Subcutaneous abdominal adipose tissue (tissue), 5 donors: Measurements from ENCODE around the gene IQCK.

Source experiments
- H3K27ac ChIP-seq: one replicate; pipeline ENCODE4 v1.7.0; 2013; ENCODE audit warnings: low read depth, mild to moderate bottlenecking, inconsistent platforms, low read length, moderate library complexity
- H3K27me3 ChIP-seq, 5 donors: one replicate each; pipeline ENCODE4 v1.7.0; 2013; ENCODE audit warnings: low read length in 5 of 5, inconsistent platforms in 1 of 5; ENCODE audit not compliant: control insufficient read depth in 5 of 5, insufficient read depth in 4 of 5
- H3K36me3 ChIP-seq, 5 donors: one replicate each; pipeline ENCODE4 v1.7.0; 2013; ENCODE audit warnings: low read length in 5 of 5; ENCODE audit not compliant: control insufficient read depth in 5 of 5, insufficient read depth in 5 of 5
- H3K4me1 ChIP-seq, 5 donors: one replicate each; pipeline ENCODE4 v1.7.0; 2013; ENCODE audit warnings: low read length in 5 of 5, mild to moderate bottlenecking in 3 of 5, moderate library complexity in 1 of 5; ENCODE audit not compliant: control insufficient read depth in 5 of 5, insufficient read depth in 5 of 5
- H3K4me3 ChIP-seq, 5 donors: one replicate each; pipeline ENCODE4 v1.7.0; 2013; ENCODE audit warnings: low read length in 5 of 5, low read depth in 1 of 5
- H3K9ac ChIP-seq, 5 donors: one replicate each; pipeline ENCODE4 v1.7.0; 2013; ENCODE audit warnings: low read length in 5 of 5, mild to moderate bottlenecking in 4 of 5, moderate library complexity in 3 of 5
- H3K9me3 ChIP-seq, 5 donors: one replicate each; pipeline ENCODE4 v1.7.0; 2013; ENCODE audit warnings: low read length in 5 of 5; ENCODE audit not compliant: control insufficient read depth in 5 of 5
- donor health status: healthy.
- donor health status: healthy.
- donor health status: healthy.
- donor health status: healthy.
- donor health status: healthy.

The IQCK gene

GRCh38 chr16:19698480-19699465 is 19.3 kb upstream of the IQCK start:
- H3K27me3 ChIP-seq = no peaks in the 10 kb centered on the region
- H3K36me3 ChIP-seq = peaks cover 5 to 39% (median 13%) of the 10 kb centered on the region in 5 donors
- H3K9me3 ChIP-seq = no peaks in the 10 kb centered on the region
- no peak overlapping the region for H3K9ac ChIP-seq
- H3K27ac ChIP-seq = peak overlapping the region; percentile 83
- no peak overlapping the region for H3K4me3 ChIP-seq
- peaks cover 11 to 64% (median 48%) of the 10 kb centered on the region in 5 donors for H3K4me1 ChIP-seq

GRCh38 chr16:19699472-19699871 is 18.6 kb upstream of the IQCK start:
- Histone ChIP-seq H3K4me3 (no peak overlapping the region), H3K9ac (no peak overlapping the region), H3K27ac (peak overlapping the region; percentile 0), H3K4me1 (peaks cover 14 to 71% (median 55%) of the 10 kb centered on the region in 5 donors), H3K9me3 (no peaks in the 10 kb centered on the region), H3K36me3 (peaks cover 5 to 41% (median 15%) of the 10 kb centered on the region in 5 donors), H3K27me3 (no peaks in the 10 kb centered on the region)

GRCh38 chr16:19700319-19700781 is 17.7 kb upstream of the IQCK start:
- H3K4me1 ChIP-seq = peaks cover 17 to 79% (median 64%) of the 10 kb centered on the region in 5 donors
- no peak overlapping the region for H3K4me3 ChIP-seq
- no peaks in the 10 kb centered on the region for H3K27me3 ChIP-seq
- no peaks in the 10 kb centered on the region for H3K9me3 ChIP-seq
- H3K27ac ChIP-seq = peak overlapping the region; percentile 0
- peaks cover 5 to 49% (median 22%) of the 10 kb centered on the region in 5 donors for H3K36me3 ChIP-seq
- H3K9ac ChIP-seq = no peak overlapping the region

- Histone ChIP-seq H3K27ac (peak overlapping the region; percentile 0), H3K9me3 (no peaks in the 10 kb centered on the region), H3K36me3 (peaks cover 5 to 49% (median 28%) of the 10 kb centered on the region in 5 donors), H3K4me1 (peaks cover 17 to 80% (median 65%) of the 10 kb centered on the region in 5 donors), H3K27me3 (no peaks in the 10 kb centered on the region), H3K4me3 (no peak overlapping the region), H3K9ac (no peak overlapping the region)
Measured at GRCh38 chr16:19701091-19701490, 17.0 kb upstream of the IQCK start.

- Histone ChIP-seq H3K4me1 (peaks cover 11 to 62% (median 43%) of the 10 kb centered on the region in 5 donors), H3K9ac (no peak overlapping the region), H3K27ac (peak overlapping the region; percentile 86), H3K4me3 (no peak overlapping the region), H3K36me3 (peaks cover 5 to 58% (median 31%) of the 10 kb centered on the region in 5 donors), H3K27me3 (no peaks in the 10 kb centered on the region), H3K9me3 (no peaks in the 10 kb centered on the region)
Measured at GRCh38 chr16:19703172-19703889, 14.7 kb upstream of the IQCK start.

- Histone ChIP-seq H3K4me3 (peak overlapping the region in 1 of 5 donors; percentile 26), H3K27ac (peak overlapping the region; percentile 86), H3K4me1 (peaks cover 8 to 61% (median 40%) of the 10 kb centered on the region in 5 donors), H3K36me3 (peaks cover 5 to 56% (median 37%) of the 10 kb centered on the region in 5 donors), H3K27me3 (no peaks in the 10 kb centered on the region), H3K9me3 (no peaks in the 10 kb centered on the region), H3K9ac (peak overlapping the region in 2 of 5 donors; percentile 38 to 39)
Measured at GRCh38 chr16:19704321-19705145, 13.5 kb upstream of the IQCK start.

- H3K9ac ChIP-seq = no peak overlapping the region
- no peaks in the 10 kb centered on the region for H3K27me3 ChIP-seq
- peaks cover 8 to 63% (median 42%) of the 10 kb centered on the region in 5 donors for H3K4me1 ChIP-seq
- no peaks in the 10 kb centered on the region for H3K9me3 ChIP-seq
- H3K36me3 ChIP-seq = peaks cover 5 to 57% (median 41%) of the 10 kb centered on the region in 5 donors
- H3K27ac ChIP-seq = peak overlapping the region; percentile 86
- H3K4me3 ChIP-seq = no peak overlapping the region
Measured at GRCh38 chr16:19705146-19705501, 12.9 kb upstream of the IQCK start.

GRCh38 chr16:19705843-19706242 is 12.2 kb upstream of the IQCK start:
- H3K27ac ChIP-seq = peak overlapping the region; percentile 86
- H3K9me3 ChIP-seq = no peaks in the 10 kb centered on the region
- peaks cover 4 to 61% (median 41%) of the 10 kb centered on the region in 5 donors for H3K36me3 ChIP-seq

GRCh38 chr16:19706846-19707245 is 11.2 kb upstream of the IQCK start:
- Histone ChIP-seq H3K27ac (no peak overlapping the region), H3K4me1 (peaks cover 8 to 67% (median 34%) of the 10 kb centered on the region in 5 donors), H3K9me3 (no peaks in the 10 kb centered on the region), H3K36me3 (peaks cover 0 to 56% (median 46%) of the 10 kb centered on the region in 5 donors), H3K4me3 (no peak overlapping the region), H3K27me3 (no peaks in the 10 kb centered on the region), H3K9ac (no peak overlapping the region)

More at GRCh38 chr16:19705843-19706242, 12.2 kb upstream of the IQCK start:
- H3K4me3 ChIP-seq = no peak overlapping the region
- H3K27me3 ChIP-seq = no peaks in the 10 kb centered on the region
- no peak overlapping the region for H3K9ac ChIP-seq
- H3K4me1 ChIP-seq = peaks cover 8 to 63% (median 34%) of the 10 kb centered on the region in 5 donors
